ENCODE data around the gene FARP1. TPM values are rescaled to one million over a fixed set of nuclear protein-coding genes. Genes with fewer than 3 reads are reported as not detected.

Gene FARP1
- polyA plus RNA-seq, 1 of the 3 experiments (the other 2 are of a cell fraction): 12.0 TPM

GRCh38 chr13:98429977-98430736, 287.3 kb downstream of the FARP1 start:
- DNase-seq: no peak
- Histone ChIP-seq H3K9me3 (no peaks in the 10 kb centered on the region), H3K36me3 (replicated peaks in 1 of 2; ENCODE audit: control insufficient read depth in 1 of 2, insufficient read depth in 2 of 2, low read length in 1 of 2) (peaks cover 0 to 4% of the 10 kb centered on the region in 2 experiments), H2AFZ (ENCODE audit: low read depth) (no peak overlapping the region), H3K4me3 (ENCODE audit: low read depth in 2 of 2, low read length in 1 of 2) (no peak overlapping the region), H3K9ac (no peak overlapping the region), H3K4me2 (no peak overlapping the region), H3K79me2 (ENCODE audit: insufficient read depth) (no peaks in the 10 kb centered on the region), H3K9me2 (no peaks in the 10 kb centered on the region), H4K20me1 (ENCODE audit: insufficient read depth) (no peaks in the 10 kb centered on the region), H3K27me3 (ENCODE audit: insufficient read depth) (no peaks in the 10 kb centered on the region), H3K4me1 (ENCODE audit: control insufficient read depth in 1 of 2, insufficient read depth in 2 of 2, low read depth in 1 of 2, low read length in 1 of 2) (no peaks in the 10 kb centered on the region), H3F3A (replicated peaks; ENCODE audit: insufficient read depth) (no peaks in the 10 kb centered on the region), H3K27ac (ENCODE audit: low read depth in 2 of 2, low read length in 1 of 2) (no peak overlapping the region)
- ChIA-PET CTCF (interaction anchor here (0.6 to 3.8 kb wide), 15 partner anchors 8 to 574 kb away, joined by 3 to 10 read pairs (median 3); no protein-coding TSS in a partner anchor), POLR2A (no interaction called here)
- no peak for TF ChIP-seq FOXM1 (IDR thresholded peaks at IDR 0.05; ENCODE audit: low read depth)
- no peak for TF ChIP-seq ZBTB33 (IDR thresholded peaks at IDR 0.05; ENCODE audit: borderline replicate concordance, low read depth)
- no peak for TF ChIP-seq USF2 (IDR thresholded peaks at IDR 0.05; ENCODE audit: borderline replicate concordance, low read depth, low read length)
- TF ChIP-seq GABPA (IDR thresholded peaks at IDR 0.05; ENCODE audit: low read depth): no peak
- no peak for TF ChIP-seq RXRA (IDR thresholded peaks at IDR 0.05; ENCODE audit: borderline replicate concordance, low read depth)
- no peak for TF ChIP-seq MXI1 (IDR thresholded peaks at IDR 0.05; ENCODE audit: low read depth, low read length)
- no peak for TF ChIP-seq ELF1 (IDR thresholded peaks at IDR 0.05)
- TF ChIP-seq TEAD4 (IDR thresholded peaks at IDR 0.05; ENCODE audit: borderline replicate concordance, insufficient read depth): no peak
- no peak for TF ChIP-seq EZH2phosphoT487 (IDR thresholded peaks at IDR 0.05; ENCODE audit: borderline replicate concordance, low read depth)
- TF ChIP-seq RAD21 (IDR thresholded peaks at IDR 0.05; ENCODE audit: low read length): no peak
- TF ChIP-seq POLR2AphosphoS5 (IDR thresholded peaks at IDR 0.05; ENCODE audit: low read depth, low read length): no peak
- no peak for TF ChIP-seq FOSL2 (IDR thresholded peaks at IDR 0.05; ENCODE audit: borderline replicate concordance, low read depth)
- TF ChIP-seq TAF1 (IDR thresholded peaks at IDR 0.05; ENCODE audit: borderline replicate concordance, low read depth, low read length): no peak
- TF ChIP-seq MEF2A (IDR thresholded peaks at IDR 0.05; ENCODE audit: borderline replicate concordance, low read depth): no peak
- WGBS (ENCODE audit: low lambda C conversion rate): 81% methylated on average over 11 of the region's 11 CpGs

GRCh38 chr13:98432638-98433037, 289.7 kb downstream of the FARP1 start:
- Histone ChIP-seq H3K36me3 (replicated peaks in 1 of 2; ENCODE audit: control insufficient read depth in 1 of 2, insufficient read depth in 2 of 2, low read length in 1 of 2) (peaks cover 0 to 8% of the 10 kb centered on the region in 2 experiments), H4K20me1 (ENCODE audit: insufficient read depth) (no peaks in the 10 kb centered on the region)
- 97% methylated on average over 6 of the region's 11 CpGs for WGBS (ENCODE audit: low lambda C conversion rate)
- no peak for TF ChIP-seq ELF1 (IDR thresholded peaks at IDR 0.05)
- TF ChIP-seq SIN3A (IDR thresholded peaks at IDR 0.05; ENCODE audit: borderline replicate concordance, low read depth, low read length): no peak
- no peak for TF ChIP-seq USF2 (IDR thresholded peaks at IDR 0.05; ENCODE audit: borderline replicate concordance, low read depth, low read length)
- no peak for TF ChIP-seq IRF3 (IDR thresholded peaks at IDR 0.05; ENCODE audit: low read depth, low read length)
- TF ChIP-seq FOSL2 (IDR thresholded peaks at IDR 0.05; ENCODE audit: borderline replicate concordance, low read depth): no peak
- no peak for TF ChIP-seq EZH2phosphoT487 (IDR thresholded peaks at IDR 0.05; ENCODE audit: borderline replicate concordance, low read depth)
- no peak for TF ChIP-seq POLR2AphosphoS5 (IDR thresholded peaks at IDR 0.05; ENCODE audit: low read depth, low read length)
- no peak for TF ChIP-seq FOXJ3 (CRISPR knock-in tag; IDR thresholded peaks at IDR 0.05)
- no peak for TF ChIP-seq ZBTB33 (IDR thresholded peaks at IDR 0.05; ENCODE audit: borderline replicate concordance, low read depth)
- TF ChIP-seq SMC3 (IDR thresholded peaks at IDR 0.05; ENCODE audit: low read depth, low read length): no peak

More at GRCh38 chr13:98432638-98433037, 289.7 kb downstream of the FARP1 start:
- no peaks in the 10 kb centered on the region; a peak in 1 of 4 replicates for H3K4me1 ChIP-seq (ENCODE audit: control insufficient read depth in 1 of 2, insufficient read depth in 2 of 2, low read depth in 1 of 2, low read length in 1 of 2)
- no peaks in the 10 kb centered on the region for H3F3A ChIP-seq (replicated peaks; ENCODE audit: insufficient read depth)
- no peaks in the 10 kb centered on the region for H3K79me2 ChIP-seq (ENCODE audit: insufficient read depth)
- H3K4me3 ChIP-seq (ENCODE audit: low read depth in 2 of 2, low read length in 1 of 2): no peak overlapping the region
- CTCF ChIA-PET: interaction anchor here (1.3 to 7.2 kb wide), 4 partner anchors 11 to 577 kb away, joined by 3 to 47 read pairs (median 9); no protein-coding TSS in a partner anchor
- no peak overlapping the region for H3K9ac ChIP-seq
- POLR2A ChIA-PET: no interaction called here
- H3K27me3 ChIP-seq (ENCODE audit: insufficient read depth): no peaks in the 10 kb centered on the region
- H3K9me2 ChIP-seq: no peaks in the 10 kb centered on the region
- H3K4me2 ChIP-seq: no peak overlapping the region
- H2AFZ ChIP-seq (ENCODE audit: low read depth): no peak overlapping the region
- H3K27ac ChIP-seq (ENCODE audit: low read depth in 2 of 2, low read length in 1 of 2): no peak overlapping the region
- no peak for DNase-seq
- H3K9me3 ChIP-seq: no peaks in the 10 kb centered on the region
